Chondrocyte (in vitro differentiated cells): ENCODE data around the gene LRRTM3. TPM values are rescaled to one million over a fixed set of nuclear protein-coding genes. Genes with fewer than 3 reads are reported as not detected.

Source experiments
- DNase-seq: peaks from one replicate; pipeline ENCODE4 v3.0.0; 2021; ENCODE audit warnings: mixed read lengths, low spot score
- H3K27ac Mint-ChIP-seq: one replicate; pipeline ENCODE4 v1.8.0; 2021; ENCODE audit warnings: mild to moderate bottlenecking, moderate library complexity, mixed read lengths; ENCODE audit not compliant: unreplicated experiment
- H3K27me3 Mint-ChIP-seq: 2 replicates; pipeline ENCODE4 v1.8.0; 2021; ENCODE audit warnings: low read depth, mixed read lengths
- H3K36me3 Mint-ChIP-seq: 2 replicates; pipeline ENCODE4 v1.8.0; 2021; ENCODE audit warnings: low read depth, mixed read lengths
- H3K4me1 Mint-ChIP-seq: 2 replicates; pipeline ENCODE4 v1.8.0; 2021; ENCODE audit warnings: low read depth, mild to moderate bottlenecking, mixed read lengths
- H3K4me3 Mint-ChIP-seq: one replicate; pipeline ENCODE4 v1.8.0; 2021; ENCODE audit warnings: mild to moderate bottlenecking, moderate library complexity, mixed read lengths; ENCODE audit not compliant: unreplicated experiment
- H3K9me3 Mint-ChIP-seq: 2 replicates; pipeline ENCODE4 v1.8.0; 2021; ENCODE audit warnings: low read depth, mixed read lengths
- CTCF ChIP-seq: fragments of 200-600 bp; sonication (generic); IDR thresholded peaks from 2 replicates; pipeline ENCODE4 v1.5.0; 2021; ENCODE audit warnings: antibody characterized with exemption, mild to moderate bottlenecking, moderate library complexity
- total RNA-seq: library from RNA; stranded (reverse); gene quantifications from 3 replicates; pipeline ENCODE4 v1.2.1, GENCODE V29; 2021

Gene LRRTM3
- total RNA-seq, 1 donor from 2014 or later = not detected

DNA sequence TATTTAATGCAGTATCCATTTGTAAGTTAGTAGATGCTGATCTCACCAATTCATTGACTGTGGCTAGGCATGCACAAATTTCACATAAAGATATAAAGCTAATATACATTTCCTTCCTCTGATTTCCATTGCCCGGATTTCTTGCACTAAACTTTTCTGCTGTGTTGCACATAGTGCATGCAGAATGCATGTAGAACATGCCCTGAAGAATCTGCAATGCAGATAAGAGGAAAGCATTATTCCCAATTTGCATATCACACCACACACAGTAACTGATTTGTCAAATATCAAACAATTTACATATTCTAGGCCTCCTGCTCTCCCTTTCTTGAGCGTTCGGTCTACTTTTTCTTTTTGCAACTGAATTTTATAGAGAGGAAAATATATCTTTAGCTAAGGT is 124.2 kb downstream of the LRRTM3 start:
- no peak for DNase-seq
- Mint-ChIP-seq H3K27me3 (no peaks in the 10 kb centered on the region), H3K4me1 (no peaks in the 10 kb centered on the region), H3K9me3 (no peaks in the 10 kb centered on the region), H3K27ac (no peak overlapping the region), H3K36me3 (no peaks in the 10 kb centered on the region), H3K4me3 (no peak overlapping the region)
- no peak for TF ChIP-seq CTCF

DNA sequence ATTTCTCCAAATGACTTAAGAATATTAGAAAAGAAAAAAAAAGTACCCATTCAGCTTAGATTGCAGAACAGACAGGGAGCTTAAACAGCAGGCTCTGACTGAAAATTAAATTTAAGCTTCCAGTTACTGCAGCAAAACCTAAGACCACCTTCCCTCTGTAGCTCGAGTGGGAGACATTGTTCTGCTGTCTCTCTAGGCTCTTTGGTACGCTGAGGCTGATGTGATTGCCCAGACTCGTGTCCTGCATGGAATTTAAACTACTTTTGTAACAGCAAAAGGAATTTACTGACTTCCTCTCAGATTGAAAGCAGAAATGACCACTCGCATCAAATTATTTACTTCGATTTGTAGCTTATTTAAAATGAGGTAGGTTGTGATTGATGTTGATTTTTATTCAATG is 124.6 kb downstream of the LRRTM3 start:
- H3K4me1 Mint-ChIP-seq = no peaks in the 10 kb centered on the region
- TF ChIP-seq CTCF = no peak
- no peaks in the 10 kb centered on the region for H3K36me3 Mint-ChIP-seq
- H3K9me3 Mint-ChIP-seq = no peaks in the 10 kb centered on the region
- H3K27ac Mint-ChIP-seq = no peak overlapping the region
- no peaks in the 10 kb centered on the region for H3K27me3 Mint-ChIP-seq
- no peak overlapping the region for H3K4me3 Mint-ChIP-seq
- no peak for DNase-seq

DNA sequence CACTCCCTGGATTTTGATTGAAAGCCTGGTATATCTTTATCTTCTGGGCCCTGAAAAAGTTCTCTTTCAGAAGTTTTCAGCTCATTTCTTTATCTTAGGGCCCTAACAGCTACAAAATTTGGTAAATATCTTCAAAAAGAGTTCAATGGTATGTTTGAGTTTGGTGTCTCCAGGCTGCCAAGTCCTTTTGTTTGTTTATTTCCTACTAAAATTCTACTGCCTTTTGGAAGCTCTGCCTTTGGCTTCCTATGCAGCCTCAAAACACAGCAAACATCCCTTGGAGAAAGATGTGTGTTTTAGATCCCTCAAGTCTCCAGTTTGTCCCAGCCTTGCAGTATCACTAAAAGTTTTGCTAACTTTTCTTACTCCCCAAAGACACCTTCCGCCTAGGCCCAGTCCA is 146.8 kb downstream of the LRRTM3 start:
- no peak for TF ChIP-seq CTCF
- DNase-seq = no peak
- Mint-ChIP-seq H3K27me3 (peaks cover 17% of the 10 kb centered on the region), H3K36me3 (no peaks in the 10 kb centered on the region), H3K4me1 (no peaks in the 10 kb centered on the region), H3K9me3 (peaks cover 2% of the 10 kb centered on the region), H3K27ac (no peak overlapping the region), H3K4me3 (no peak overlapping the region)

DNA sequence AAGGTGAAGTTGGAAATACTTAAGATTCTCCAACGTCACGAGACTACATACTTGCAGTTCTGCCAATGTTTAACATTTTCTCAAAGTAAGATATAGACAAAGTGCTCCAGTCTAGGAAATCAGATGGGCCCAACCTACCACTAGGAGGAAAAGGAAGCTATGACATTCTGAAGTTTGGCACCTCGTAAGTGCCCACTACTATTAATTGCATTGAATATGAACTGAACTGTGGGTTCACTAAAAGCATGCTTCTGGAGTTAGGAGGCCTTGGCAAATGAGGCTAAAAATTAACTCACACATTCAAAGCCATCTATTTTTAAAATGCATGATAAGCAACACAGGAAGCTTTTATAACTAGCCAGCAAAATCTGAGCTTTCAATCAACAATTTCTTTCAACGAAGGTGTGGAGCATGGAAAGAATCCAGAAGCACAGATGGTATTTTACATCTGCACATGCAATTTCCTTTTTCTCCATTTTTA is 149.7 kb downstream of the LRRTM3 start:
- no peak for DNase-seq
- TF ChIP-seq CTCF = no peak
- Mint-ChIP-seq H3K9me3 (peaks cover 2% of the 10 kb centered on the region), H3K36me3 (no peaks in the 10 kb centered on the region), H3K27me3 (peaks cover 8% of the 10 kb centered on the region), H3K4me1 (peaks cover 4% of the 10 kb centered on the region), H3K27ac (no peak overlapping the region), H3K4me3 (no peak overlapping the region)

DNA sequence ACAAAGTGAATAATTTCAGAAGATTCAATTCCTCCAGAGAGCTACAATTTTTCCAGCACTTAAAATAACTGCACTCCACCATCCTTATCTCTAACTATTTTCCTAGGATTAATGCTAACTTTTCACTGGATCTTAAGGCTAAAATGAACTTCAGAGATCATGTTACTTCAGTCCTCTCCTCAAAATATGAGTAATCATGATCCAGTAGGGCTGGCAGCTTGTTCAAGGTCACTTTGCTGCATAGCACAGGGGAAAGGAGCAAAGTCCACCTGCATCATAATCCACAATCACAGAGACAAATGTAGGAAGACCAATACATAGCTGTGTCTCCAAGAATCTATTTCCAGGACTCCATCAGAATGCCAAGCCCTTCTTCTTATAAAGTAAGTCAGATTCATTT is 150.3 kb downstream of the LRRTM3 start:
- no peaks in the 10 kb centered on the region for H3K36me3 Mint-ChIP-seq
- peaks cover 11% of the 10 kb centered on the region for H3K27me3 Mint-ChIP-seq
- no peak for DNase-seq
- no peak overlapping the region for H3K4me3 Mint-ChIP-seq
- H3K4me1 Mint-ChIP-seq = peaks cover 4% of the 10 kb centered on the region
- TF ChIP-seq CTCF = no peak
- H3K27ac Mint-ChIP-seq = no peak overlapping the region
- H3K9me3 Mint-ChIP-seq = peaks cover 2% of the 10 kb centered on the region
